Measurements from ENCODE around the gene IRAK1.
A peak's percentile ranks its signal among the peaks of the same experiment; 100 is the strongest.
"Not testable (repeated sequence)": the region's sequence is repeated elsewhere in the genome, so short reads cannot be mapped to it uniquely, and the experiment has no call there.

IRAK1 gene

GRCh38 chrX:154002215-154002719, 17.4 kb downstream of the IRAK1 start:
- no peak for DNase-seq (ENCODE audit: extremely low read depth in 1 of 2, low read depth in 1 of 2)

- DNase-seq (ENCODE audit: extremely low read depth in 1 of 2, low read depth in 1 of 2): no peak
Observed at GRCh38 chrX:154000051-154000450, 19.7 kb downstream of the IRAK1 start.

- DNase-seq (ENCODE audit: extremely low read depth in 1 of 2, low read depth in 1 of 2): no peak
Observed at GRCh38 chrX:153999359-154000037, 20.2 kb downstream of the IRAK1 start.

- DNase-seq (ENCODE audit: extremely low read depth in 1 of 2, low read depth in 1 of 2): no peak
Observed at GRCh38 chrX:153995504-153995903, 24.2 kb downstream of the IRAK1 start.

DNA sequence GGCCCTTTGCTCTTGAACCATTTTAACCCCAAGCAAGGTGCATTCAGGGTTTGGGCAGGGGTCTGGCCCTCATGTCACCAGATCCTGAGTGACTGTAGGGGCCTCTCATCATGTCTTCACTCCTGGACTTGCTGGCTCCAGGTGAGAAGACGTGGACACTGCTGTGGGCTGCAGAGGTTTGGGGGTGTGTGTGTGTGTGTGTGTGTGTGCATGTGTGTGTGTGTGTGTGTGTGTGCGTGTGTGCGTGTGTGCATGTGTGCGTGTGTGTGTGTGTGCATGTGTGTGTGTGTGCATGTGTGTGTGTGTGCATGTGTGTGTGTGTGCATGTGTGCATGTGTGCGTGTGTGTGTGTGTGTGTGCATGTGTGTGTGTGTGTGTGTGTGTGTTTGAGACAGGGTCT, 25.3 kb downstream of the IRAK1 start:
- DNase-seq (ENCODE audit: extremely low read depth in 1 of 2, low read depth in 1 of 2): not testable (repeated sequence)

- no peak for DNase-seq (ENCODE audit: extremely low read depth in 1 of 2, low read depth in 1 of 2)
Observed at GRCh38 chrX:153993978-153994377, 25.7 kb downstream of the IRAK1 start.

GRCh38 chrX:153993079-153993478, 26.6 kb downstream of the IRAK1 start:
- no peak for DNase-seq (ENCODE audit: extremely low read depth in 1 of 2, low read depth in 1 of 2)

DNA sequence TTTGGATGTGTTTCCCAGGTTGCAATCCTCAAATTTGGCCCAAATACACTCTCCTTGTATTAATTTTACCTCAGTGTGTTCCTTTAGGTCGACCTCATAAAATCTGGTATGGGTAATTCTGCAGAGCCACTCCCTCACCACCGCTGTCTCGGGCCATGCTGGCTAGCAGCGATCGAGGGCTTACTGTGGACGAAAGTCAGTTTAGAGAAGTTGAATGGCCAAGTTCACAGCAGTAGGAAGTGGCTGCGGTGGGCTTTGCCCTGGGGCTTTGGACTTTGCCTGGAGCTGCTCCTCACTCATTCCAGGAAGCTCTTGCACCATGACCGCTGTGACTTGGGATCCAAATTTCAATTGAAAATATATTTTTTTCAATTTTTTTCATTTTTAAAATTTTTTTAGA, 27.5 kb downstream of the IRAK1 start:
- DNase-seq (ENCODE audit: extremely low read depth in 1 of 2, low read depth in 1 of 2): no peak

GRCh38 chrX:153991013-153991580, 28.6 kb downstream of the IRAK1 start:
- no peak for DNase-seq (ENCODE audit: extremely low read depth in 1 of 2, low read depth in 1 of 2)

- no peak for DNase-seq (ENCODE audit: extremely low read depth in 1 of 2, low read depth in 1 of 2)
Observed at GRCh38 chrX:153989973-153990655, 29.6 kb downstream of the IRAK1 start.

- no peak for DNase-seq (ENCODE audit: extremely low read depth in 1 of 2, low read depth in 1 of 2)
Observed at GRCh38 chrX:153988493-153988892, 31.2 kb downstream of the IRAK1 start.

DNA sequence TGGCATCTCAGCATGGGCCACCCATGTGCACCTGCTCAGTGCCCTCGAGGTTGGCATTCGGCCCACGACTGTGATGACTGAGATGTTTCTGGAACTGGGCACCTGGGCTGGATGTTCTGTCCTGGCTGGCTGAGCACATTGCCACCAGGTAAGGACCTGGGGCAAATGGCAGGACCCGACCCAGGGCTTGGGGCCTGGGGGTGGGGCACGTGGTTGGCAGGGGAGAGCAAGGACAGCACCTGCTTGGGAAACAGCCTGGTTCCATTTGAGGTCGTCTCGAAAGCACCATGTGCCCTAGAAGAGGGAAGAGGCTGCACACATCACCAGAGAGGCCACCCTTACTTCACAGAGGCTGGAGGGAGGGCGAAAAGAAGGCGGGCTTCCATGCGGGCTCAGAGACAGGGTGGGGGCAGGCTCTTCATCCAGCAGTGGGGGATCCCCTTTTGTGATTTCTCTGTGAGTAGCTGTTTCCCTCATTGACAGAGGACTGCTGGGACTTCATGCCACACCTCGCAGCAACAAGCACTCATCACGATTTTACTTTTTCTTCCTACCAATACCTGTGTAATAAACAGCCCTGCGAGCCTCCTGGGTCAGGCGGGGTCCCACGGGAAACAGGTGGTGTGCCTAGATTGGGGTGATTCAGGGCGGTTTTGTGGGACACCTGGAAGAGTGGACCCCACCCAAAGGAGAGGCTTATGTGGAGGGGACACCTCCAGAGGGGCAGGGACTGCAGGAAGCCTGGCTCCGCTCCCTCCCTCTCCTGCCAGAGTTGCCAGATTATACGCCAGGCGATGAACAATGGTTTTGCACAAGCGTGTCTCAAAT, 35.1 kb downstream of the IRAK1 start:
- no peak for DNase-seq (ENCODE audit: extremely low read depth in 1 of 2, low read depth in 1 of 2)

DNA sequence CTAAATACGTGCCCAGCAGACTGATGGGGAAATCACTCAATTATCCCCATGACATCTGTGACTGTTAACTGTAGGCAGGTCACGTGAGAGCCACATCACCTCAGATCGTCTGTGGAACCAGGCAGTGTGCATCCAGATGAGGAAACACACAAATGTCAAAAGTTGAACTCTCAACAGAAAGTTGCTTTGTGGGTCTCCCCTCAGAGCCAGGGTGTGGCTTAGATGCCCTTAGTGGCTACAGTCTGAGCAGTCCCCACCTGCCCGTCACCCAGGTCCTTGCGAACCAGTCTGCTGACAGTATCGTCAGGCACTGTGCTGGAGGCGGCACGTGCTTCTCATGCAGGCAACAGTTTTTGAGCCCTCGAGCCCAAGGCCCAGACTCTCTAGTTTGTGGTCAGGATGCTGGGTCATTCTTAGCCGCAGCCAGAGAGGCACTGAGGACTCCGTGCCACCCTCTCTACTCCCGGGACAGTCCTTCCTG, 36.3 kb downstream of the IRAK1 start:
- DNase-seq (ENCODE audit: extremely low read depth in 1 of 2, low read depth in 1 of 2): no peak

GRCh38 chrX:153981771-153982533, 37.8 kb downstream of the IRAK1 start:
- peak in 1 of 2 donors; percentile 70 for DNase-seq (ENCODE audit: extremely low read depth in 1 of 2, low read depth in 1 of 2)

- DNase-seq (ENCODE audit: extremely low read depth in 1 of 2, low read depth in 1 of 2): no peak
Observed at GRCh38 chrX:153981231-153981630, 38.5 kb downstream of the IRAK1 start.

GRCh38 chrX:153980394-153980793, 39.3 kb downstream of the IRAK1 start:
- not testable (repeated sequence) for DNase-seq (ENCODE audit: extremely low read depth in 1 of 2, low read depth in 1 of 2)

- DNase-seq (ENCODE audit: extremely low read depth in 1 of 2, low read depth in 1 of 2): no peak
Observed at GRCh38 chrX:153974726-153975286, 44.9 kb downstream of the IRAK1 start.

DNA sequence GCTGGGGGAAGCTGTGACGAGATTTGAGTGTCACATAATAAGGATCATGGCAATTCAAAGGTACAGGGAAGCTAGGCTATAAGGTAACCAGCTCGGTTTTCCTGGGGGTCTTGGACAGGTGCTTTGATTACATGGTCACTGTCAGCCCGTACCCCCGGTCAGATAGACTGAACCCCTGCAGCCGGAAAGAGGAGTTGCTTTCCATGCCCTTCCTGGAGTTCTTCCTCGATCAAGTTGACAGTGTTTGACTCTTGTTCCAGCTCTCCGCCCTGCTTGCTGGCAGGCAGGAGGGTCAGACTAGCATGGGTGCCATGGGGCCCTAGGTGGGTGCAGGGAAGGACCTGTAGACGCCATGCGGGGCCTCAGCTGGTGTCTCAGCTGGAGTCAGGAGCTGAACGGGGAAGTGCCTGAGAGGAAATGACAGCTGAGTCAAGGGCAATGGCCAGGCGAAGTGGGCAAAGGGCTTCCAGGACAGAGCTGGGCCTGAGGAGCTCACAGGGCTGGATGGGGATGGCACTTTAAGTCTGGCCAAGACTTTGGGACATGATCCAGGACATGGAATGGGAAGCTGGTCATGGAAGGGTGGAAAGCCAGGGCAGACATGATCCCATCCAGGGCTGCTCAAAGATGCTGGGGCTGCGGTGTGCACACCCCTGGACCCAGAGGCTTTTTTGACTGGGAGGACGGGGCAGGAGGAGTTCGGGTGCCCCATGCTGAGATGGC, 45.5 kb downstream of the IRAK1 start:
- no peak for DNase-seq (ENCODE audit: extremely low read depth in 1 of 2, low read depth in 1 of 2)
